Lung (tissue), 12 donors: Measurements from ENCODE around the gene TBC1D17. TPM values are rescaled to one million over a fixed set of nuclear protein-coding genes. Genes with fewer than 3 reads are reported as not detected.

Experiments used
- ATAC-seq: fragments of 200-7000 bp; cut with Tn5 transposase; one replicate; pipeline ENCODE4 v1.9.1; 2020; ENCODE audit warnings: moderate number of reproducible peaks; ENCODE audit not compliant: insufficient read depth, low FRiP score
- DNase-seq, 3 donors: peaks; one replicate each; pipeline ENCODE4 v3.0.0-alpha.2; 2013 to 2017
- H3K27ac ChIP-seq, 2 donors: one replicate each; pipeline ENCODE4 v1.5.1; 2013; ENCODE audit warnings: mild to moderate bottlenecking in 2 of 2, moderate library complexity in 2 of 2, control low read depth in 1 of 2, inconsistent platforms in 1 of 2, low read depth in 1 of 2, low read length in 1 of 2
- H3K27me3 ChIP-seq, 3 donors: one replicate each; pipeline ENCODE4 v1.5.1; 2013; ENCODE audit warnings: low read length in 2 of 3; ENCODE audit not compliant: control insufficient read depth in 3 of 3, insufficient read depth in 3 of 3
- H3K36me3 ChIP-seq, 4 donors: one replicate each; pipeline ENCODE4 v1.5.1; 2013; ENCODE audit warnings: low read length in 4 of 4, mild to moderate bottlenecking in 1 of 4, moderate library complexity in 1 of 4; ENCODE audit not compliant: control insufficient read depth in 4 of 4, insufficient read depth in 4 of 4
- H3K4me1 ChIP-seq, 5 donors: one replicate each; pipeline ENCODE4 v1.5.1; 2013; ENCODE audit warnings: low read length in 5 of 5, mild to moderate bottlenecking in 2 of 5, moderate library complexity in 1 of 5; ENCODE audit not compliant: control insufficient read depth in 5 of 5, insufficient read depth in 5 of 5
- H3K4me3 ChIP-seq: one replicate; pipeline ENCODE4 v1.5.1; 2013; ENCODE audit warnings: mild to moderate bottlenecking, control low read depth, moderate library complexity
- H3K9ac ChIP-seq, 2 donors: one replicate each; pipeline ENCODE4 v1.5.1; 2013; ENCODE audit warnings: low read length in 2 of 2, control low read depth in 1 of 2; ENCODE audit not compliant: insufficient read depth in 1 of 2
- H3K9me3 ChIP-seq, 4 donors: one replicate each; pipeline ENCODE4 v1.5.1; 2013; ENCODE audit warnings: low read length in 3 of 4, mild to moderate bottlenecking in 1 of 4, moderate library complexity in 1 of 4; ENCODE audit not compliant: control insufficient read depth in 4 of 4, insufficient read depth in 3 of 4
- WGBS, 2 donors: extraction: QIAGEN DNeasy Blood & Tissue Kit; methylation state at CpG; one replicate each; pipeline ENCODE4 v1.1.7; 2013; 5-methylcytosine and 5-hydroxymethylcytosine counted together
- polyA plus RNA-seq, 2 donors: library from polyadenylated mRNA; stranded (reverse); fragments of 200-250 nt; gene quantifications; one replicate each; pipeline ENCODE4 v1.2.1, GENCODE V29; 2013
- total RNA-seq, 2 donors: library from RNA; depleted of rRNA in 1 of 2; stranded (reverse); fragments of >200 nt in 1 of 2; gene quantifications; one replicate each; pipeline ENCODE4 v1.2.1, GENCODE V29; 2014 to 2021
- TF ChIP-seq, protein P1 (sequence below): IDR thresholded peaks from 2 replicates; pipeline ENCODE4 v1.5.1; 2012; ENCODE audit warnings: mild to moderate bottlenecking; ENCODE audit errors: control extremely low read depth, extremely low read depth
- donor health status: control.
- donor health status: control.
- donor health status: Bipolar disorder and iron deficiency.
- donor health status: healthy.
- donor health status: DM: yes; HTN: yes; CAD: no.

TBC1D17 gene
- total and polyA plus RNA-seq, 4 donors: 23.3 to 52.9 (median 32.4) TPM

DNA sequence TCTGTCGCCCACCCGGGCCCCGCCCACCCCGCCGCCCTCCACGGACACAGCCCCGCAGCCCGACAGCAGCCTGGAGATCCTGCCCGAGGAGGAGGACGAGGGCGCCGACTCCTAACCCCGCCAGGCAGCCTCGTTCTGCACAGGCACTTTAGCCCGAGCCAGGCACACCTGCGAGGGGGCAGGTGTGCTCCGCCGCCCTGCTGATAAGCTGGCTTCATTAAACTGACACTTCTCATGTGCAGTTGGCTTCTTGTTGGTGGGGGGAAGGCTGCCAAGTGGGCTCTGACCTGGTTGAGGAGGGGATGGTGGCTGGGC, 11.0 kb downstream of the TBC1D17 start:
- peaks cover 0 to 2% (median 0%) of the 10 kb centered on the region in 3 donors for H3K27me3 ChIP-seq
- TF ChIP-seq, protein P1, sequence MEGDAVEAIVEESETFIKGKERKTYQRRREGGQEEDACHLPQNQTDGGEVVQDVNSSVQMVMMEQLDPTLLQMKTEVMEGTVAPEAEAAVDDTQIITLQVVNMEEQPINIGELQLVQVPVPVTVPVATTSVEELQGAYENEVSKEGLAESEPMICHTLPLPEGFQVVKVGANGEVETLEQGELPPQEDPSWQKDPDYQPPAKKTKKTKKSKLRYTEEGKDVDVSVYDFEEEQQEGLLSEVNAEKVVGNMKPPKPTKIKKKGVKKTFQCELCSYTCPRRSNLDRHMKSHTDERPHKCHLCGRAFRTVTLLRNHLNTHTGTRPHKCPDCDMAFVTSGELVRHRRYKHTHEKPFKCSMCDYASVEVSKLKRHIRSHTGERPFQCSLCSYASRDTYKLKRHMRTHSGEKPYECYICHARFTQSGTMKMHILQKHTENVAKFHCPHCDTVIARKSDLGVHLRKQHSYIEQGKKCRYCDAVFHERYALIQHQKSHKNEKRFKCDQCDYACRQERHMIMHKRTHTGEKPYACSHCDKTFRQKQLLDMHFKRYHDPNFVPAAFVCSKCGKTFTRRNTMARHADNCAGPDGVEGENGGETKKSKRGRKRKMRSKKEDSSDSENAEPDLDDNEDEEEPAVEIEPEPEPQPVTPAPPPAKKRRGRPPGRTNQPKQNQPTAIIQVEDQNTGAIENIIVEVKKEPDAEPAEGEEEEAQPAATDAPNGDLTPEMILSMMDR: no peak
- no peak for ATAC-seq
- no peak for DNase-seq
- H3K4me1 ChIP-seq: peaks cover 0 to 11% (median 0%) of the 10 kb centered on the region in 5 donors
- no peaks in the 10 kb centered on the region for H3K9me3 ChIP-seq
- no peak overlapping the region for H3K9ac ChIP-seq
- no peak overlapping the region for H3K4me3 ChIP-seq
- H3K36me3 ChIP-seq: peaks cover 0 to 22% (median 12%) of the 10 kb centered on the region in 4 donors
- WGBS, 2 donors: 84 to 89% methylated on average over 18 of the region's 18 CpGs
- no peak overlapping the region for H3K27ac ChIP-seq

DNA sequence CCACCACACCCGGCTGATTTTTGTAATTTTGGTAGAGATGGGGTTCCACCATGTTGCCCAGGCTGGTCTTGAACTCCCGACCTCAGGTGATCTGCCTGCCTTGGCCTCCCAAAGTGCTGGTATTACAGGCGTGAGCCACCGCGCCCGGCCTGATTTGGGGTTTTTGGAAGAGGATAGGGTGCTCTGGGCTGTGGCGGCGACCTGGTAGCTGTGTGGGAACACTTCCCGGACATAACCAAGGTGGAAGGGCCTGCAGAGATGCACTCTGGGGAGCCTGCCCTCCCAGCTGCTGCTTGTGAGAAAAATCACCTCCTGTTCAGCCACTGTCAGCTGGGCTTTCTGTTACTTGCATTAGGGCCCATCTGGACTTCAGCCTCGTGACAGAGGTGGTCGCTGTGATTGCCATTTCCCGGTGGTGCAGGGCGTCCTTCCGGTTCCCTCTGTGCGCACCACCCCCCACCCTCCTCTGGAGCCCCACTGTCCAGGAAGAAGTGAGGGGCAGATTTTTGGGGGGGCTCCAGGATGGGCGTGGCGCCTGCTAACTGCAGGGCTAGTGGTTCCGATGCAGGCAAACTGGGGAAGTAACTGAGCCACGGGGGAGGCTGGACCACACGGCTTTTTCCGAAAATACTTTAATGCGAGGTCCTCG, 11.7 kb downstream of the TBC1D17 start:
- Histone ChIP-seq H3K27me3 (peaks cover 0 to 2% (median 0%) of the 10 kb centered on the region in 3 donors), H3K36me3 (peaks cover 0 to 15% (median 6%) of the 10 kb centered on the region in 4 donors), H3K9me3 (no peaks in the 10 kb centered on the region), H3K4me3 (no peak overlapping the region), H3K9ac (no peak overlapping the region), H3K4me1 (peaks cover 0 to 11% (median 0%) of the 10 kb centered on the region in 5 donors), H3K27ac (no peak overlapping the region)
- WGBS, 2 donors: 88 to 94% methylated on average over 23 of the region's 23 CpGs
- no peak for DNase-seq
- TF ChIP-seq, protein P1: no peak
- no peak for ATAC-seq

DNA sequence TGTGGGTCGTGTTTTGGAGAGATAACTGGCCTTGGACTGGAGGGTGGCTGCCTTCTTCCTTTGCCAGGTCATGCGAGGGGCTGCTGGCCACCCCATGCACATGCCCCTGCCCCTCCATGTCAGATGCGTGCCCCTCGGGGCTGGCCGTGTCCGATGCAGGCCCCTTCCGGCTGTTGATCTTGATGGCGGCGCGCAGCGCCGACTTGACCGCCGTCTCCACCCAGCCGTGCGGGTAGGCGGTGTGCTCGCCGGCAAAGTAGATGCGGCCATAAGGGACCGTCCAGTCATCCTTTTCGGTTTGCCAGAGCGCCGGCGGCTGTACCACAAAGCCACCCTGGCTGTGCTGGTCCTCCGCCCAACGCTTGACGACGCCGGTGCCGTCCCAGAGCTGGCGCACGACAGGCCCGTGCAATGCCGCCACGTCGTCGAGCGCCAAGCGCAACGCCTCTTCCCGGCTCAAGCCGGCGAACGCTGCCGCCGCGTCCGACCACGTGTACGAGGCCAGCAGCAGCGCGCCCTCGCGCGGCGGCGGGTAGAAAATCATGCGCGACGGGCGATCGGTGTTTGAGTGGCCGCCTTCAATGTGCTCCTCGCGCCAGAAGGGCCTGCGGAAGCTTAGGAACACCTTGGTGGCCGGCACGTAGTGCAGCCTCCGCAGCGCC, 12.3 kb downstream of the TBC1D17 start:
- DNase-seq (peak; percentile 69 to 85 (median 83)), ATAC-seq (peak; percentile 61)
- H3K4me3 ChIP-seq: no peak overlapping the region

More for the DNA sequence above, 12.3 kb downstream of the TBC1D17 start:
- Histone ChIP-seq H3K9ac (no peak overlapping the region), H3K9me3 (no peaks in the 10 kb centered on the region), H3K4me1 (peaks cover 0 to 11% (median 0%) of the 10 kb centered on the region in 5 donors), H3K27ac (no peak overlapping the region), H3K27me3 (peaks cover 0 to 2% (median 0%) of the 10 kb centered on the region in 3 donors), H3K36me3 (peaks cover 0 to 9% (median 2%) of the 10 kb centered on the region in 4 donors)
- 20 to 25% methylated on average over 70 to 71 of the region's 71 CpGs for WGBS, 2 donors
- TF ChIP-seq, protein P1: peak; percentile 79
